Stimulated activated CD8-positive, alpha-beta memory T cell treated with anti-CD3 and anti-CD28 coated beads, Interleukin-12 subunit alpha, Interleukin-12 subunit beta, amount 100 ng/mL, for 4 hours (primary cell): ENCODE data around the gene AGAP1.
"Not testable (repeated sequence)": the region's sequence is repeated elsewhere in the genome, so short reads cannot be mapped to it uniquely, and the experiment has no call there.

ENCODE experiments used
- DNase-seq: peaks from one replicate; pipeline ENCODE4 v3.0.0-alpha.2; 2020; ENCODE audit warnings: low read depth

Gene AGAP1

GRCh38 chr2:236065314-236066160, 571.7 kb downstream of the AGAP1 start:
- DNase-seq, result no peak

GRCh38 chr2:236070236-236070635, 576.4 kb downstream of the AGAP1 start:
- DNase-seq, result no peak

GRCh38 chr2:236073246-236073645, 579.4 kb downstream of the AGAP1 start:
- DNase-seq, result no peak

DNA sequence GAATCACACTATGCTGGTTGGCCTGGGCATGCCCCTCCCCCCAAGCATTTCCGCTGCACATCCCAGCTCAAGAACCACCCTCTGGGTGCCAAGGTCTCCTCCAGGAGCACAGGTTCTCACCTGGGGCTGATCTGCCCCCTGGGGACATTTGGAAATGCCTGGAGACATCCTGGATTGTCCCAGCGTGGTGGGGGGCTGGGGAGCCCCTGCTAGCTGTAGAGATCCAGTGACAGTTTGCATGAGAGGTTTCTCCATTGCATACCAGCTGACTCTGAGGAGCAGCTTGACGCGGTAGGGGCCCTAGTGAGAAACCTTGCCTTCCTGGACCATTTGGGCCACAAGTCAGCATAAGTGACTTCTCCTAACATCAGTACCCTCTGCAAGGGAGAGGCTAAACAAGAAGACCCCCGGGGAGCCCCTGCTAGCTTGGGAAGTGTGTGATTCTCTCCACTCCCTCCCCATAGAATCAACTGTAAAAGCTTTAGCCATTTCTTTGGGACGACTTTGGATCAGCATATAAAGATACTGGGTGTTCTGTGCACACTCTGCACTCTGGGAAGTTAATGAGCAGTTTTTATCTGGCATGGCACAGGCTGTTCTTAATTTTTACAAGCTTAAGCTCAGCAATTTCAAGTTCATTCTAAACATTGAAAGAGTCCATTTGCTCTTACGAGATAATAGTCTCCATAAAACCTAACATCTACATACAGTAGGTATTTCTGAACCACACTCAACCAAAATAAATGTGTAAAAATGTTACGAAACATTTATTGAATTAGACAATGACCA, 580.2 kb downstream of the AGAP1 start:
- DNase-seq, result no peak

DNA sequence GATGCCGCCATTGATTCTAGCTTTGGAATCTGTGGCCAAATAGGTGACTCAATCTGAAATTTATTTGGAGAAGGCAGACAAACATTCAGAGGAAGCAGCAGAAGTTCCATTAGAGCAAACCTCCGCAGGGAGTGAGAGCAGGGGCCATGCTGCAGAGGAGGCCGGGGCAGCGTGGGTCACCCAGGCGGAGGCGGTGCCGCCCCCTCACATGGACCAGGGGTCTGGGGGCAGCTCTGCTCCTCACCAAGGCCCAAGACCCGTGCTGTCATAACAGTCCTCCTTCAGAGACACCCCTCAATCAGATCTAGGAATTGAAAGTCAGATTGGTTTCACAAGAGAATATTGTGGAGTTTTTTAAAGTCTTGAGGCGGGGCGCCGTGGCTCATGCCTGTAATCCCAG, 582.0 kb downstream of the AGAP1 start:
- DNase-seq, result no peak

GRCh38 chr2:236078297-236079255, 584.7 kb downstream of the AGAP1 start:
- DNase-seq, result no peak

GRCh38 chr2:236080412-236080811, 586.6 kb downstream of the AGAP1 start:
- DNase-seq, result no peak

DNA sequence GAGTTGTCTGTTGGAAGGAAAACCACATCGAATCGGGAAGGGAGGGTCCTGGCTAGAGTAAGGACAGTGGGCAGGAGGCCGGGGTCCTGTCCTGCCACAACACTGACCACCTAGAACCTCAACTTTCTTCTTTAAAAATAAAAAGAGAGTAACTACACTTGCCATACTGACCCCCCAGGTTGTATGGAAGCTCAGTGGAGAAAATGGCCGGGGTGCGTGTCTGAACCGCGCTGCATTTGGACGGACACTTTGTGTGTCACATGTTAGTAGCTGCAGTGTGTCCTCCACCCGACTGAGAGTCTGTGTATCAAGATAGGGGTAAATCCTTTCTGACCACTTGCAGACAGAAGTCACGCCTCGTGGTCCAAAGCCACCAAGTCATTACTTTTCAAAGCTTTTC, 587.3 kb downstream of the AGAP1 start:
- no peak for DNase-seq

DNA sequence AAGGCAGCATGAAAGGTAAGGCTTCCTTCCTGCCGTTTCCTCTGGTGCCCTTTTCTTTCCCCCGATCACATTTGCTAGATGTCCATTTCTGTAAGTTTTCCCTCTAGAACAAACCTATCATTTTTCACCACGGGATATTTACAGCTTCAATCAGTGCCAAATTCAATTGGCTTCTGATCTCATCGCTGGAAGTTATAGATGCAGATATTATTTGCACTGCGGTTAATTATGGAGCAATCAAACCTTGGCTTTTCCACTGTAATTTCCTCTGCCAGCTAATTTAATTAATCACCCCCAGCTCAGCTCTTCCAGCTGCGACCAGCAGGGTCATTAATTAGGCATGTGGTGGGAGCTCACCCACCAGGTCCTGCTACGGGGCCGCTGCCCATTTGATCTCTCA, 588.2 kb downstream of the AGAP1 start:
- no peak for DNase-seq

- no peak for DNase-seq
Observed at GRCh38 chr2:236083934-236084333, 590.1 kb downstream of the AGAP1 start.

DNA sequence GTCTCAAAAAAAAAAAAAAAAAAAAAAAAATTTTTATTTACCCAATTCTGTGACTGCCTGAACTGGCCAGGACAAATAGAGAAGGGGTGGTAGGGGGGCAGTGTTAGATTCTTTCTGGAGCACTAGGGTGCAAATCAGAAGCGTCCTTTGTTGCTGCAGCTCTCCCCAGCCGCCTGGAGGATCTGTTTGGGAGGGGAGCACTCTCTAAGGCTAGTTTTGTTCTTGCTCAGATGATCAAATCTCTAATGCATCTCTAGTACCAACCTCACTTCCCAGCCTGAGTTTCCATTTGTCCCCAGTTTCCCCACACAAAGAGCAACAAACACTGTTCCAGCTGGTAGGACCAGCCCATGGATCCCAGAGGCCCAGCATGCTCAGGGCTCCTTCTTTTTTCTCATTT, 591.4 kb downstream of the AGAP1 start:
- DNase-seq, result no peak

DNA sequence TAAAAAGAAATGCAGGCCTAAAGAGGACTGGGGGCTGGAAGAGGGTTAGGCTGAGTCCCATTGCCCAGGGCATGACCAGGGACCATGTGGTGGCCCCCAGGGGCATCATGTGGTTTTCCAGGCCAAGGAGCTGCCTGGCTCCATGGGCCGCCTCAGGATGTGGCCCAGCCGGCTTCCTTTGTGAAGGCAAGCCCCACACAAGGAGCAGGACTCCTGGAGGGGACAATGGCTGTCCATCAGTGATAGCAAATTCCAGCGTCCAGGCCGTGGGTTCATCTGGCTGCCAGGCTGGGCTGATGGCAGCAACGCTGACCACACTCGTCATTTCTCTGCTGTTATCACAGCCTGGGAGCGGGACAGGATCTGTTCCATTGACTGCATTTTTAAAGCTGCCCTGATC, 591.8 kb downstream of the AGAP1 start:
- DNase-seq, result no peak

- no peak for DNase-seq
Observed at GRCh38 chr2:236086403-236086970, 592.6 kb downstream of the AGAP1 start.

DNA sequence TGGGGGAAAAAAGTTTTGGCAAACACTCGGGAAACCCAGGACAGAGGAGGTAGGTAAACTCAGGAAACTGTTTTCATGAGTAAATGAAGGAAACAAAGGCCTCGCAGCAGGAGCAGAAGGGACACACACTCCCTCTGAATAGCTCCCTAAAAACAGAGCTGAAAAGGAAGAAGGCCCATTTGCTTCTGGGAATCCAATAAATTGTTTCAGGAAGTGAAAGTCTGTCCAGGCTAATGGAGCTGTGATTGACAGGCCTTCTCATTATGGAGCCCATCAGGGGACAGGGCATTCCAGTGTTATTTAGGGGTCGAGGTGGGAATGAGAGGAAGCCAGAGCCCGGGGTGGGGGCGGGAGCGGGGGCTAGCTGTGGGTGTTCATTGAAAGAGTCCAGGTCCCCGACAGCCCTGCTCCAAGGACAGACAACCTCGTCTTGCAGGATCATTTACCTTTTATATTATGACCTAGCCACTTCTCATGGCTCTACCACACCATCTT, 593.2 kb downstream of the AGAP1 start:
- no peak for DNase-seq

DNA sequence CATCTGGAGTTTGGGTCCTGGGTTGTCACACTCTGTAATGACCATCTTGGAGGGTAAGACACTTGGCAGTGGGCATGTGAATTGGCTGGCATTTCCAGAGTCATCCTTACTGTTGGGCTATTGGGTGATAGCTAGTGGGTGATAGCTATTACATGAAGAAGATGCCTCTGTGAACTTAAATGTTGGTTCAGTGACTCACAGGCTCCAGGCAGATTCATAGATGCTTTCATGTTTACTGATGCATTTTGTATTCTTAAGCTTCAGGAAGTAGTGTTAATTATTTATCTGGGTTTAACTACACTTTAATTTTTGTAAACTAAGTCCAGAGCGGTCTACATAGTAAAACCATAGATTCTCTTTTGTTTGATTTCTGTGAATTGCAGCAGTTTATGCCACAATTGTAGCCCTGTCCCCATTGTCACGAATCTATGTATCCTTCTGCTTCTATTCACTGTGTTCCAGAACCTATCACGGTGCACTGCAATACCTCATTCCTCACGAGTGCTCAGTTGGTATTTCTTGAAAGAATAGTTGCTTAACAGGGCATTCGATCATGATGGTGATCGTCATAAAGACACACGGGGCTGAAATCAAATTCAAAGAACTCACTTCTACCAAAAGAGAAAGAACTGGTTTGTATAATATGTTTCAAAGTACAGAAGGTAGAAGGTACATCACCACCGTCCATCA, 594.7 kb downstream of the AGAP1 start:
- no peak for DNase-seq

- DNase-seq, result no peak
Observed at GRCh38 chr2:236089271-236090026, 595.6 kb downstream of the AGAP1 start.

- no peak for DNase-seq
Observed at GRCh38 chr2:236090027-236090382, 596.2 kb downstream of the AGAP1 start.

DNA sequence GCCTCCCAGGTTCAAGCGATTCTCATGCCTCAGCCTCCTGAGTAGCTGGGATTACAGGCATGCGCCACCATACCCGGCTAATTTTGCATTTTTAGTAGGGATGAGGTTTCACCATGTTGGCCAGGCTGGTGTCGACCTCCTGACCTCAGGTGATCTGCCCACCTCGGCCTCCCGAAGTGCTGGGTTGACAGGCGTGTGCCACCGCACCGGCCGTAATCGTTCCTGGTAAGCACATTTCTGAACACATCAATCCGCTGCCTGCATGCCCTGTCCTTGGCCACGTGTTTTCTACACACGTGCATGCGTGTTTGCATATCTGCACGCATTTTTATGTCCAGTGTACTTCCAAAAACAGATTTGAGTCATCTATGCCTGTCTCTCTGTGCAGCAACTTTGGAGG, 597.0 kb downstream of the AGAP1 start:
- not testable (repeated sequence) for DNase-seq

- no peak for DNase-seq
Observed at GRCh38 chr2:236092714-236093113, 598.9 kb downstream of the AGAP1 start.

DNA sequence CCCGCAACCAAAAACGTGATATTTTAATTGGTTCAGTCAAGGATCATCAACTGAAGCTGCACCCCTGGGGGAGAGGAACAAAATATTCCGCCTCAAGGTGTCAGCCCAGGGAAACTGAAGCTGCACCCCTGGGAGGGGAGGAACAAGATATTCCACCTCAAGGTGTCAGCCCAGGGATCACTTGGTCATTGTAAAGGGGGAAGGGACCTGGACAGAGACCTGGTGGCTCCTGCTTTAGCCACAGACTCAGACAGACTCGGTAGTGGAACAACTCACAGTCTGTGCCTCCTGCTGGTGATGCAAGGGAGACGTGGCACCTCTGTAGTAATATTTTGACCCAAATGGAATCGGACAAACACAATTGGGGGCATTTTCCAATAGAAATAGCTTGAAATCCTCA, 599.3 kb downstream of the AGAP1 start:
- no peak for DNase-seq
